LNCaP clone FGC (cell line): ENCODE results near the gene LEO1.

Source experiments
- DNase-seq: peaks from one replicate; pipeline ENCODE4 v3.0.0-alpha.2; 2011; ENCODE audit warnings: low read depth
- H3K4me3 ChIP-seq: 2 replicates; pipeline ENCODE4 v1.5.1; 2011; ENCODE audit warnings: mild to moderate bottlenecking, low read depth, low read length, control low read depth
- CTCF ChIP-seq: IDR thresholded peaks from 2 replicates; pipeline ENCODE4 v1.5.1; 2012; ENCODE audit warnings: mild to moderate bottlenecking; ENCODE audit not compliant: control insufficient read depth, insufficient read depth; ENCODE audit errors: extremely low read depth

The LEO1 gene

GRCh38 chr15:51952805-51953204 is 18.8 kb downstream of the LEO1 start:
- DNase-seq = no peak
- no peak overlapping the region for H3K4me3 ChIP-seq
- TF ChIP-seq CTCF = no peak

GRCh38 chr15:51947124-51947523 is 24.5 kb downstream of the LEO1 start:
- H3K4me3 ChIP-seq = no peak overlapping the region
- no peak for DNase-seq
- TF ChIP-seq CTCF = no peak

- no peak for DNase-seq
- H3K4me3 ChIP-seq = no peak overlapping the region
- no peak for TF ChIP-seq CTCF
These were observed 32.4 kb downstream of the LEO1 start for GRCh38 chr15:51939216-51939615.

- H3K4me3 ChIP-seq = no peak overlapping the region
- no peak for TF ChIP-seq CTCF
- DNase-seq = no peak
These were observed 33.3 kb downstream of the LEO1 start for GRCh38 chr15:51938286-51938685.

GRCh38 chr15:51936105-51936478 is 35.5 kb downstream of the LEO1 start:
- no peak for DNase-seq
- H3K4me3 ChIP-seq = no peak overlapping the region
- no peak for TF ChIP-seq CTCF

GRCh38 chr15:51935466-51936104 is 36.0 kb downstream of the LEO1 start:
- TF ChIP-seq CTCF = no peak
- no peak for DNase-seq
- H3K4me3 ChIP-seq = no peak overlapping the region

GRCh38 chr15:51932161-51932560 is 39.4 kb downstream of the LEO1 start:
- no peak overlapping the region for H3K4me3 ChIP-seq
- no peak for TF ChIP-seq CTCF
- no peak for DNase-seq
